Measurements from ENCODE around the gene ZMIZ1.

GRCh38 chr10:79232864-79233263 is 164.1 kb downstream of the ZMIZ1 start:
- TF ChIP-seq CTCF (IDR thresholded peaks at IDR 0.05), result no peak
- no peak for TF ChIP-seq POLR2A (IDR thresholded peaks at IDR 0.05)

Data from lower leg skin (tissue), 3 donors.